A673 (cell line): ENCODE data around the gene GNAZ.

Experiments used
- EZH2 ChIP-seq: fragments of 200-600 bp; sonication (generic); IDR thresholded peaks from 2 replicates; pipeline ENCODE4 v1.6.1; 2017; ENCODE audit warnings: borderline replicate concordance, low read depth, mild to moderate bottlenecking, mixed read lengths, antibody characterized with exemption, low read length; ENCODE audit not compliant: poor library complexity, severe bottlenecking
- TF ChIP-seq, protein P1 (sequence below): fragments of 300-800, 200-600 bp; sonication (generic); conservative IDR thresholded peaks from 2 replicates; pipeline ENCODE4 v1.5.1; 2017; ENCODE audit warnings: low read depth, mild to moderate bottlenecking, antibody characterized with exemption, low read length, moderate library complexity, mixed read lengths

DNA sequence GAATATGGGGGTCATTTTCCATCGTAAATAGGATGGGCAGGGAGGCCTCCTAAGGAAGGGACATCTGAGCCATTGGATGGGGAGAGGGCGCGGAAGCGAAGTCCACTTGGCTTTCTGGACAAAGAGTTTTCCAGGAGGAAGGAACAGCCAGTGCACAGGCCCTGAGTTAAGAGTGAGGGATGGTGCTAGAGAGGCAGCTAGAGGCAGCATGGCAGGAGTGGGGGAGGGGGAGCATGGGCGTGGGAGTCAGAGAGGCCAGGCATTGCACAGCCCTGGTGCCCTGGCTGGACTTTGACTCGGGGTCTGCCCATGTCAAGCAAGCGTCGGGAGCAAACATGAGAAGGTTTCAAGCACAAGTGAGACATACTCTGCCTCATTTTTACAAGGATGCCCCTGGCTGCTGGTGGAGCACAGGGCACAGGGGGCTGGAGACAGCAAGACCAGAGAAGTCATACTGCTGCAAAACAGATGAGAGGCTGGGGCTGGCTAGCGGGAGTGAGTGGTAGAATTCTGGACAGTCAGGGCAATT, 9.0 kb downstream of the GNAZ start:
- no peak for TF ChIP-seq EZH2
- TF ChIP-seq, protein P1, sequence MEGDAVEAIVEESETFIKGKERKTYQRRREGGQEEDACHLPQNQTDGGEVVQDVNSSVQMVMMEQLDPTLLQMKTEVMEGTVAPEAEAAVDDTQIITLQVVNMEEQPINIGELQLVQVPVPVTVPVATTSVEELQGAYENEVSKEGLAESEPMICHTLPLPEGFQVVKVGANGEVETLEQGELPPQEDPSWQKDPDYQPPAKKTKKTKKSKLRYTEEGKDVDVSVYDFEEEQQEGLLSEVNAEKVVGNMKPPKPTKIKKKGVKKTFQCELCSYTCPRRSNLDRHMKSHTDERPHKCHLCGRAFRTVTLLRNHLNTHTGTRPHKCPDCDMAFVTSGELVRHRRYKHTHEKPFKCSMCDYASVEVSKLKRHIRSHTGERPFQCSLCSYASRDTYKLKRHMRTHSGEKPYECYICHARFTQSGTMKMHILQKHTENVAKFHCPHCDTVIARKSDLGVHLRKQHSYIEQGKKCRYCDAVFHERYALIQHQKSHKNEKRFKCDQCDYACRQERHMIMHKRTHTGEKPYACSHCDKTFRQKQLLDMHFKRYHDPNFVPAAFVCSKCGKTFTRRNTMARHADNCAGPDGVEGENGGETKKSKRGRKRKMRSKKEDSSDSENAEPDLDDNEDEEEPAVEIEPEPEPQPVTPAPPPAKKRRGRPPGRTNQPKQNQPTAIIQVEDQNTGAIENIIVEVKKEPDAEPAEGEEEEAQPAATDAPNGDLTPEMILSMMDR = no peak
